Loucy (cell line): ENCODE data around the gene GTPBP1.

Source experiments
- H2AFZ ChIP-seq: fragments of 200-600 bp; sonication (generic); 2 replicates; pipeline ENCODE4 v1.6.0; 2016; ENCODE audit warnings: antibody characterized with exemption, mild to moderate bottlenecking, low read length, moderate library complexity
- H3F3A ChIP-seq: fragments of 200-600 bp; 2 replicates; pipeline ENCODE4 v1.6.0; 2016; ENCODE audit warnings: antibody characterized with exemption, low read depth, mild to moderate bottlenecking
- H3K27me3 ChIP-seq: fragments of 200-600 bp; sonication (generic); 2 replicates; pipeline ENCODE4 v1.6.1; 2014; ENCODE audit warnings: low read length, mild to moderate bottlenecking; ENCODE audit not compliant: insufficient read depth, poor library complexity, severe bottlenecking
- H3K36me3 ChIP-seq: fragments of 200-600 bp; sonication (generic); 2 replicates; pipeline ENCODE4 v1.6.1; 2016; ENCODE audit warnings: low read length; ENCODE audit not compliant: insufficient read depth
- H3K4me1 ChIP-seq: fragments of 200-600 bp; sonication (generic); 2 replicates; pipeline ENCODE4 v1.5.1; 2014; ENCODE audit warnings: low read length, mild to moderate bottlenecking; ENCODE audit not compliant: insufficient read depth, poor library complexity, severe bottlenecking
- H3K4me2 ChIP-seq: fragments of 200-600 bp; sonication (generic); 2 replicates; pipeline ENCODE4 v1.6.0; 2014; ENCODE audit warnings: antibody characterized with exemption, low read length, low read depth, mild to moderate bottlenecking; ENCODE audit not compliant: poor library complexity, severe bottlenecking
- H3K4me3 ChIP-seq: fragments of 200-600 bp; sonication (generic); 2 replicates; pipeline ENCODE4 v1.5.1; 2014; ENCODE audit warnings: low read length, mild to moderate bottlenecking, mixed read lengths; ENCODE audit not compliant: poor library complexity, severe bottlenecking
- H3K79me2 ChIP-seq: fragments of 200-600 bp; sonication (generic); 2 replicates; pipeline ENCODE4 v1.6.1; 2014; ENCODE audit warnings: low read length; ENCODE audit not compliant: insufficient read depth
- H3K9ac ChIP-seq: fragments of 200-600 bp; sonication (generic); 2 replicates; pipeline ENCODE4 v1.6.0; 2014; ENCODE audit warnings: mild to moderate bottlenecking, low read depth, low read length, moderate library complexity; ENCODE audit not compliant: poor library complexity, severe bottlenecking
- H3K9me2 ChIP-seq: fragments of 200-600 bp; sonication (generic); replicated peaks from 2 replicates; pipeline ENCODE4 v1.6.1; 2016; ENCODE audit warnings: low read depth, low read length, mixed read lengths
- H3K9me3 ChIP-seq: fragments of 200-600 bp; sonication (generic); 2 replicates; pipeline ENCODE4 v1.6.1; 2014; ENCODE audit warnings: mild to moderate bottlenecking, antibody characterized with exemption, low read length, low read depth; ENCODE audit not compliant: insufficient read depth
- H4K20me1 ChIP-seq: fragments of 200-600 bp; sonication (generic); 2 replicates; pipeline ENCODE4 v1.6.0; 2014; ENCODE audit warnings: antibody characterized with exemption, low read length, mild to moderate bottlenecking; ENCODE audit not compliant: insufficient read depth, poor library complexity, severe bottlenecking
- EZH2phosphoT487 ChIP-seq: fragments of 200-600 bp; IDR thresholded peaks from 2 replicates; pipeline ENCODE4 v1.6.1; 2018; ENCODE audit warnings: antibody characterized with exemption, mild to moderate bottlenecking, moderate library complexity, borderline replicate concordance
- TF ChIP-seq, protein P1 (sequence below): fragments of 200-600 bp; sonication (generic); conservative IDR thresholded peaks from 2 replicates; pipeline ENCODE4 v1.5.1; 2014; ENCODE audit warnings: mild to moderate bottlenecking, antibody characterized with exemption, low read length

The GTPBP1 gene

DNA sequence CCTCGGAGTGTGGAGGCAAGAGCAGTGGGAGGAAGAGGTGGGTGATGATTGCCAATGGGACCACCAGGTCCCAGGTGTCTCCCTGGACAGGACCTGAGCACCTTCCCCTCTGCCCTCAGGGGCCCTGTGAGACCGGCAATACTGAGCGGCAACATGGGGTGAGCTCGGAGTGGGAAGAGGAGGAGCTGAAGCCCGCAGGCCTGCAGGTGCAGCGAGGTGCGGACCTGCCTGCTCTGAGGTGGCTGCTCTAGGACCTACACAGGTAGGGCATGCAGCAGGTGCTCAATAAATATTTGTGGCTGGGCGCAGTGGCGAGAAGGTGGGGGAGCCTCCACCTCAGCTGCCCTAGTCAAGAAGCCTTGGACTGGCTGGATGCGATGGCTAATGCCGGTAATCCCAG is 62.3 kb downstream of the GTPBP1 start:
- no peaks in the 10 kb centered on the region for H4K20me1 ChIP-seq
- H3K4me3 ChIP-seq: no peak overlapping the region
- no peak overlapping the region for H2AFZ ChIP-seq
- TF ChIP-seq, protein P1, sequence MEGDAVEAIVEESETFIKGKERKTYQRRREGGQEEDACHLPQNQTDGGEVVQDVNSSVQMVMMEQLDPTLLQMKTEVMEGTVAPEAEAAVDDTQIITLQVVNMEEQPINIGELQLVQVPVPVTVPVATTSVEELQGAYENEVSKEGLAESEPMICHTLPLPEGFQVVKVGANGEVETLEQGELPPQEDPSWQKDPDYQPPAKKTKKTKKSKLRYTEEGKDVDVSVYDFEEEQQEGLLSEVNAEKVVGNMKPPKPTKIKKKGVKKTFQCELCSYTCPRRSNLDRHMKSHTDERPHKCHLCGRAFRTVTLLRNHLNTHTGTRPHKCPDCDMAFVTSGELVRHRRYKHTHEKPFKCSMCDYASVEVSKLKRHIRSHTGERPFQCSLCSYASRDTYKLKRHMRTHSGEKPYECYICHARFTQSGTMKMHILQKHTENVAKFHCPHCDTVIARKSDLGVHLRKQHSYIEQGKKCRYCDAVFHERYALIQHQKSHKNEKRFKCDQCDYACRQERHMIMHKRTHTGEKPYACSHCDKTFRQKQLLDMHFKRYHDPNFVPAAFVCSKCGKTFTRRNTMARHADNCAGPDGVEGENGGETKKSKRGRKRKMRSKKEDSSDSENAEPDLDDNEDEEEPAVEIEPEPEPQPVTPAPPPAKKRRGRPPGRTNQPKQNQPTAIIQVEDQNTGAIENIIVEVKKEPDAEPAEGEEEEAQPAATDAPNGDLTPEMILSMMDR: no peak
- no peaks in the 10 kb centered on the region for H3K36me3 ChIP-seq
- H3K4me2 ChIP-seq: no peak overlapping the region
- no peaks in the 10 kb centered on the region for H3K79me2 ChIP-seq
- H3K4me1 ChIP-seq: no peaks in the 10 kb centered on the region
- no peak overlapping the region for H3K9ac ChIP-seq
- no peaks in the 10 kb centered on the region for H3K9me3 ChIP-seq
- no peaks in the 10 kb centered on the region for H3K9me2 ChIP-seq
- H3K27me3 ChIP-seq: no peaks in the 10 kb centered on the region
- H3F3A ChIP-seq: no peaks in the 10 kb centered on the region

DNA sequence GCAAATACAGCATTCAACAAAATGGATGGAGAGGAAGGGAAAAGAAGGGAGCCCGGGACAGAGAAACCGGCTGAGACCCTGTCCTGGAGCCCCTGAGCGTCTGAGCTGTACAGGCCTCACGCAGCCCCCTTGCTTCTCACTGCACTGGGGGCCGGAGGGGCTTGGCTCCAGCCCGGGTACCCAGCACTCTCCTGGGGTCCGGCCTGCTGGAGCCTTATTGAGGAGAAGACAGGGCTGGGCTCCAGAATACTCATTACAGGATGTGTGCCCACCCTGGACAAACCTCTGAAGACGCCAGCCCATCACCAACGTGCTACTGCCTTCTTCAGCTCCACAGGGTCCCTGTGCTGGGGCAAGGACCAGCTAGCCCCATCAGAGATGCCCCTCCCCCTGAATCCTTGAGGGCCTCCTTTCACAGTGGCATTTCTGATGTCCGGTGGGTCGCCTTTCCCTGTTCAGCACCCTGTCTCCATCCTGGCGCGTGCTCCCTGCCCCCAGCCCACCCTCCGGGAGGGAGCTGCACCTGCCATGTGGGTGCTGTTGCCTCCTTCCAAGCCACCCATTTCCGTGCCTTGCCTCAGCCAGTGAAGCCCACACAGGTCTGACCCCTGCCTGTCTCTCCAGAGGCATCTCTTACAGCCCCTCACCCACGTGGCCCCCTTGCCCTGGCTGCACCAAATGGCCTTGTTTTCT is 64.7 kb downstream of the GTPBP1 start:
- H3K4me2 ChIP-seq: no peak overlapping the region
- no peaks in the 10 kb centered on the region for H4K20me1 ChIP-seq
- no peak for TF ChIP-seq EZH2phosphoT487
- TF ChIP-seq, protein P1: no peak
- H3F3A ChIP-seq: no peaks in the 10 kb centered on the region
- no peak overlapping the region for H3K4me3 ChIP-seq
- no peak overlapping the region for H2AFZ ChIP-seq
- no peaks in the 10 kb centered on the region for H3K79me2 ChIP-seq
- H3K9me2 ChIP-seq: no peaks in the 10 kb centered on the region
- no peak overlapping the region for H3K9ac ChIP-seq
- H3K9me3 ChIP-seq: no peaks in the 10 kb centered on the region
- no peaks in the 10 kb centered on the region for H3K27me3 ChIP-seq
- H3K36me3 ChIP-seq: no peaks in the 10 kb centered on the region
- H3K4me1 ChIP-seq: peaks cover 6% of the 10 kb centered on the region

DNA sequence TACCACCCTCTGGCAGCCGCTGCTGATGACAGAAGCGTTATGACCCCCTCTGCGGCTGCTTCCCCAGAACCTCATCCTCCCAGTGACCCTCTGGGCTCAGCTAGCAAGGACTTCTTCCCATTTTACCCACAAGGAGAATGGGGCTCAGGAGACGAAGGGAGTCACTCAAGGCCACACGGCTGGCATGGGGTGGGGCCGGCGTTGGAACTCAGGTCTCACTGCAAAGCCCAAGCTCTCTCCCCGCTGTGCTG is 66.8 kb downstream of the GTPBP1 start:
- H3K27me3 ChIP-seq: no peaks in the 10 kb centered on the region
- H3K9me3 ChIP-seq: no peaks in the 10 kb centered on the region
- no peaks in the 10 kb centered on the region for H3F3A ChIP-seq
- H2AFZ ChIP-seq: no peak overlapping the region
- no peak overlapping the region for H3K4me2 ChIP-seq
- TF ChIP-seq, protein P1: no peak
- no peak for TF ChIP-seq EZH2phosphoT487
- H3K9ac ChIP-seq: no peak overlapping the region
- no peaks in the 10 kb centered on the region for H3K36me3 ChIP-seq
- no peaks in the 10 kb centered on the region for H3K9me2 ChIP-seq
- H3K4me1 ChIP-seq: peaks cover 15% of the 10 kb centered on the region
- no peaks in the 10 kb centered on the region for H4K20me1 ChIP-seq
- no peaks in the 10 kb centered on the region for H3K79me2 ChIP-seq
- H3K4me3 ChIP-seq: no peak overlapping the region
